ENCODE measurements around the gene DGKZ.

- no peak for TF ChIP-seq CTCF (IDR thresholded peaks at IDR 0.05 in 8 of 11, conservative IDR thresholded peaks at IDR 0.05 in 3 of 11)
- TF ChIP-seq POLR2A (IDR thresholded peaks at IDR 0.05) = no peak
Measured at GRCh38 chr11:46332093-46332567, 15.1 kb upstream of the DGKZ start.
